ENCODE results near the gene PDE4B. TPM values are rescaled to one million over a fixed set of nuclear protein-coding genes. Genes with fewer than 3 reads are reported as not detected.

PDE4B gene
- total RNA-seq, 3 donors from 2014 or later: 8.0 to 207 (median 54.4) TPM

DNA sequence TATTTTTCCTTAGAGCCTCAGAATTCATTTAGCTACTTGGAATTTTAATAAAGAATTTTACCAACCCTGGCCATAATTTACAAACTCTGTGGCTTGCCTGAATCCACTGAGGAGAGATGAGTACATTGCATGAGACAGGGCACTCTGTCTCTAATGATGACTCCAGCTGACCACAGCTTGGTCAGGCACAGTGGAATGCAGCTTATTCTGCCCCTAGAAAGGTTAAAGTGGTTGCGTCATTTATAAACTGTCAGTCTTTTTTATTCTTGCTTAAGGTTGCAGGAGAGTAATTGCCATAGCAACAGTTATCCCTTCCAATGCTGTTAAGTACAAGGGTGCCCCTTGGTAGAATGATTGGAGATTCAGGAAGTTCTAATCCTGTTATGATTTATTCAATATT is 28.3 kb downstream of the PDE4B start:
- TF ChIP-seq POLR2A (IDR thresholded peaks at IDR 0.05): no peak
- TF ChIP-seq, protein P1, sequence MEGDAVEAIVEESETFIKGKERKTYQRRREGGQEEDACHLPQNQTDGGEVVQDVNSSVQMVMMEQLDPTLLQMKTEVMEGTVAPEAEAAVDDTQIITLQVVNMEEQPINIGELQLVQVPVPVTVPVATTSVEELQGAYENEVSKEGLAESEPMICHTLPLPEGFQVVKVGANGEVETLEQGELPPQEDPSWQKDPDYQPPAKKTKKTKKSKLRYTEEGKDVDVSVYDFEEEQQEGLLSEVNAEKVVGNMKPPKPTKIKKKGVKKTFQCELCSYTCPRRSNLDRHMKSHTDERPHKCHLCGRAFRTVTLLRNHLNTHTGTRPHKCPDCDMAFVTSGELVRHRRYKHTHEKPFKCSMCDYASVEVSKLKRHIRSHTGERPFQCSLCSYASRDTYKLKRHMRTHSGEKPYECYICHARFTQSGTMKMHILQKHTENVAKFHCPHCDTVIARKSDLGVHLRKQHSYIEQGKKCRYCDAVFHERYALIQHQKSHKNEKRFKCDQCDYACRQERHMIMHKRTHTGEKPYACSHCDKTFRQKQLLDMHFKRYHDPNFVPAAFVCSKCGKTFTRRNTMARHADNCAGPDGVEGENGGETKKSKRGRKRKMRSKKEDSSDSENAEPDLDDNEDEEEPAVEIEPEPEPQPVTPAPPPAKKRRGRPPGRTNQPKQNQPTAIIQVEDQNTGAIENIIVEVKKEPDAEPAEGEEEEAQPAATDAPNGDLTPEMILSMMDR (IDR thresholded peaks at IDR 0.05): no peak
- TF ChIP-seq POLR2AphosphoS5 (IDR thresholded peaks at IDR 0.05): no peak
- H3K27me3 ChIP-seq: no peaks in the 10 kb centered on the region
- DNase-seq (ENCODE audit: low spot score in 2 of 2): no peak
- H3K27ac ChIP-seq: no peak overlapping the region
- intact Hi-C loops (cut with DNase I; ENCODE audit: low total_unique reads): no loop called here
- H3K9me3 ChIP-seq: no peaks in the 10 kb centered on the region
- no peak overlapping the region for H3K4me3 ChIP-seq
- H3K4me1 ChIP-seq: no peaks in the 10 kb centered on the region
- H3K36me3 ChIP-seq: no peaks in the 10 kb centered on the region

DNA sequence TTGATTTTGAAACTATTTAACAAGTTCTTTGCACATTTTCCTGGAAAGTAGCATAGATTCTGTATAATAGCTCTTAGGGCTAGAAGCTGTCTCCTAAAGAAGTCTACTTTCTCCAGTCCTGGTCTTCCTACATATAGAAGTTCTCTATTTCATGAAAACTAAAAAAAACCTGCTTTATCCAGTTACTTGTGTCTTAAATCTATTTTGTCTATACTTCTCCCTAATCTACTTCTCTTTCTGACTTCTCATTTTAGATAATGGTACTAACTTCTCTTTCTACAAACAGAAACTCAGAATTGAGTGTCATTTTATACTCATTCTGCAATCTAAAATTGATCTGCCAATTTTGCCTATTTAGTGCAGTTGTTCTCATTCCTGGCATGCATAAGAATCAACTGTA is 28.7 kb downstream of the PDE4B start:
- TF ChIP-seq, protein P1 (IDR thresholded peaks at IDR 0.05): no peak
- no peak for TF ChIP-seq POLR2A (IDR thresholded peaks at IDR 0.05)
- no peak for TF ChIP-seq POLR2AphosphoS5 (IDR thresholded peaks at IDR 0.05)

DNA sequence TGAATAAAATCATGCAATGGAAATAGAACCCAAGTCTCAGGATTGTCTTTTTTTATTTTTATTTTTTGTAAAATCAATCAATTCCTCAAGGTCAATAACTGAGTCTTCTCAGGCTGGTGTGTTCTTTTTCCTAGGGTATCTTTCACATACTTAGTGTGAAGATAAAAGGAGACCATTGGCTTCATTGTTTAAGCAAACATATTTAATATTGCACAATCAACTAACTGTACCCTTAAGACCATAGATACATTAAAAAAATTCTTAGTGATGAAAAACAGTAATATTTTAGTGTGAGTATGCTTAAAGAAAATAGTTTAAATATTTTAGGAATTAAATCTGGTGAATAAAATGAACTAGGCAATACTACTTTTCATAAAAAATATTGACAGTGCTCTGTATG is 31.4 kb downstream of the PDE4B start:
- H3K9me3 ChIP-seq: no peaks in the 10 kb centered on the region
- no peak for DNase-seq (ENCODE audit: low spot score in 2 of 2)
- H3K4me1 ChIP-seq: no peaks in the 10 kb centered on the region
- no peak overlapping the region for H3K4me3 ChIP-seq
- H3K27ac ChIP-seq: no peak overlapping the region
- intact Hi-C loops (cut with DNase I; ENCODE audit: low total_unique reads): no loop called here
- H3K27me3 ChIP-seq: no peaks in the 10 kb centered on the region
- TF ChIP-seq, protein P1 (IDR thresholded peaks at IDR 0.05): no peak
- no peak for TF ChIP-seq POLR2A (IDR thresholded peaks at IDR 0.05)
- no peak for TF ChIP-seq POLR2AphosphoS5 (IDR thresholded peaks at IDR 0.05)
- no peaks in the 10 kb centered on the region for H3K36me3 ChIP-seq

More for the DNA sequence above, 28.7 kb downstream of the PDE4B start:
- no peak for DNase-seq (ENCODE audit: low spot score in 2 of 2)
- no peaks in the 10 kb centered on the region for H3K4me1 ChIP-seq
- H3K36me3 ChIP-seq: no peaks in the 10 kb centered on the region
- H3K9me3 ChIP-seq: no peaks in the 10 kb centered on the region
- intact Hi-C loops (cut with DNase I; ENCODE audit: low total_unique reads): no loop called here
- H3K4me3 ChIP-seq: no peak overlapping the region
- H3K27me3 ChIP-seq: no peaks in the 10 kb centered on the region
- H3K27ac ChIP-seq: no peak overlapping the region

DNA sequence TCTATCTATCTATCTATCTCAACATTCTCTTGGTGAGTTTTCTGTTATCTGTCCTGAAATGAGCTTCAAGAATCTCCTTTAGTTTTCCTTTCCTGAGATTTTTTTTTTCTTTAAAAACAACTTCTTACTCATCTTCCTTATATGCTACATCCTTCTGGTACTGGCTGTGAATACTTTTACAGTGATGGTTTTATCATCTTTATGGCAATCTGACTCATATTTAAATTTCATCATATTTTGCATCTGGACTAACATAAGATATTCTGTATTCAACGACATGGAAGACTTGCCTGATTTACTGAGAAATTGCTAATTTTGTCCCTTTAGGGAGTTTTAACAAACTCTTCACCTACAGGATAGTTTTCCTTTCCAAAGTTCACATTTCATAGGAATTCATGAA is 33.0 kb downstream of the PDE4B start:
- H3K4me1 ChIP-seq: no peaks in the 10 kb centered on the region

DNA sequence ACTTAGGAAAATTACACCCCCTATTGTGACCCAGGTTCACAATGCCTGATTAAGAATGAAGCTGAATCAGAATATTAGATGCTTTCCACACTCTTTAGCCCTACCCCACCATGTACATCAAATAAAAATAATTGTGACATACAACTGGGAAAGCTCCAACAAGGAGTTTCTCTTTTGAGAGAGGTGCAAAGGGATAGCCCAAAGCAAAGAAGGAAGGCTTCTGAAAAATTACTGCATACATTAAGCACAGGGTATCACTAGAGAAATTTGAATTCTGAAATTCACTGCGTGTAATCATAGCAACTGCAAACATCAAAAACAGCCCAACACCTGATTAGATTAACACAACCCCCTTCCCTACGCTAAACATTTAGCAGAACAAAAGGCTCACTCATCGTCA is 34.1 kb downstream of the PDE4B start:
- TF ChIP-seq POLR2A (IDR thresholded peaks at IDR 0.05) (no peak), POLR2AphosphoS5 (IDR thresholded peaks at IDR 0.05) (no peak)
- TF ChIP-seq, protein P1 (IDR thresholded peaks at IDR 0.05): no peak
- intact Hi-C loops (cut with DNase I; ENCODE audit: low total_unique reads): no loop called here
- no peaks in the 10 kb centered on the region for H3K4me1 ChIP-seq
- no peak overlapping the region for H3K27ac ChIP-seq
- H3K36me3 ChIP-seq: no peaks in the 10 kb centered on the region
- H3K9me3 ChIP-seq: no peaks in the 10 kb centered on the region
- no peak overlapping the region for H3K4me3 ChIP-seq
- no peak for DNase-seq (ENCODE audit: low spot score in 2 of 2)
- no peaks in the 10 kb centered on the region for H3K27me3 ChIP-seq

More for the DNA sequence above, 33.0 kb downstream of the PDE4B start:
- H3K27me3 ChIP-seq: no peaks in the 10 kb centered on the region
- DNase-seq (ENCODE audit: low spot score in 2 of 2): no peak
- H3K36me3 ChIP-seq: no peaks in the 10 kb centered on the region
- no peaks in the 10 kb centered on the region for H3K9me3 ChIP-seq
- no peak overlapping the region for H3K27ac ChIP-seq
- no peak overlapping the region for H3K4me3 ChIP-seq
- intact Hi-C loops (cut with DNase I; ENCODE audit: low total_unique reads): no loop called here
- TF ChIP-seq, protein P1 (IDR thresholded peaks at IDR 0.05): no peak
- TF ChIP-seq POLR2A (IDR thresholded peaks at IDR 0.05) (no peak), POLR2AphosphoS5 (IDR thresholded peaks at IDR 0.05) (no peak)
